ENCODE results near the gene OPRM1.
"Not testable (repeated sequence)": the region's sequence is repeated elsewhere in the genome, so short reads cannot be mapped to it uniquely, and the experiment has no call there.

OPRM1 gene

GRCh38 chr6:154239392-154239791, 200.4 kb downstream of the OPRM1 start:
- DNase-seq (ENCODE audit: low read depth): no peak

GRCh38 chr6:154241061-154241460, 202.0 kb downstream of the OPRM1 start:
- DNase-seq (ENCODE audit: low read depth): not testable (repeated sequence)

GRCh38 chr6:154241581-154241980, 202.5 kb downstream of the OPRM1 start:
- no peak for DNase-seq (ENCODE audit: low read depth)

- no peak for DNase-seq (ENCODE audit: low read depth)
These were observed 203.7 kb downstream of the OPRM1 start for GRCh38 chr6:154242617-154243357.

- no peak for DNase-seq (ENCODE audit: low read depth)
These were observed 205.0 kb downstream of the OPRM1 start for GRCh38 chr6:154243793-154244750.

GRCh38 chr6:154245506-154245905, 206.5 kb downstream of the OPRM1 start:
- DNase-seq (ENCODE audit: low read depth): no peak

- DNase-seq (ENCODE audit: low read depth): no peak
These were observed 207.7 kb downstream of the OPRM1 start for GRCh38 chr6:154246723-154247118.

- DNase-seq (ENCODE audit: low read depth): no peak
These were observed 208.2 kb downstream of the OPRM1 start for GRCh38 chr6:154247119-154247861.

- peak; percentile 18 for DNase-seq (ENCODE audit: low read depth)
These were observed 210.7 kb downstream of the OPRM1 start for GRCh38 chr6:154249499-154250298.

GRCh38 chr6:154251116-154251515, 212.1 kb downstream of the OPRM1 start:
- no peak for DNase-seq (ENCODE audit: low read depth)

GRCh38 chr6:154252678-154253077, 213.6 kb downstream of the OPRM1 start:
- no peak for DNase-seq (ENCODE audit: low read depth)

GRCh38 chr6:154257067-154257466, 218.0 kb downstream of the OPRM1 start:
- no peak for DNase-seq (ENCODE audit: low read depth)

GRCh38 chr6:154258064-154258757, 219.2 kb downstream of the OPRM1 start:
- no peak for DNase-seq (ENCODE audit: low read depth)

GRCh38 chr6:154261688-154262397, 222.8 kb downstream of the OPRM1 start:
- no peak for DNase-seq (ENCODE audit: low read depth)

GRCh38 chr6:154266560-154267099, 227.6 kb downstream of the OPRM1 start:
- no peak for DNase-seq (ENCODE audit: low read depth)

GRCh38 chr6:154267508-154268106, 228.6 kb downstream of the OPRM1 start:
- no peak for DNase-seq (ENCODE audit: low read depth)

GRCh38 chr6:154268486-154268885, 229.4 kb downstream of the OPRM1 start:
- no peak for DNase-seq (ENCODE audit: low read depth)

- DNase-seq (ENCODE audit: low read depth): no peak
These were observed 235.1 kb downstream of the OPRM1 start for GRCh38 chr6:154274168-154274567.

- DNase-seq (ENCODE audit: low read depth): no peak
These were observed 238.0 kb downstream of the OPRM1 start for GRCh38 chr6:154276810-154277628.
